Activated naive CD8-positive, alpha-beta T cell treated with anti-CD3 and anti-CD28 coated beads, Interleukin-2, amount 10 ng/mL, durations not matched to agents 7 days and 5 days (primary cell): ENCODE measurements around the gene HSPA1A. TPM values are rescaled to one million over a fixed set of nuclear protein-coding genes. Genes with fewer than 3 reads are reported as not detected.
A peak's percentile ranks its signal among the peaks of the same experiment; 100 is the strongest.
"Not testable (repeated sequence)": the region's sequence is repeated elsewhere in the genome, so short reads cannot be mapped to it uniquely, and the experiment has no call there.

Experiments
- ATAC-seq: fragments of 150-1000 bp; cut with Tn5 transposase; one replicate; pipeline ENCODE4 v1.10.0; 2021; ENCODE audit warnings: low read depth, moderate library complexity
- POLR2A ChIA-PET: fragments of 350-600 bp; sonication (Branson Sonifier 250); formaldehyde crosslinking; loops from one replicate; lab custom pipeline; 2021; ENCODE audit warnings: antibody characterized with exemption; lab: Charles Lee
- DNase-seq: peaks from one replicate; pipeline ENCODE4 v3.0.0; 2021
- H3K27ac Mint-ChIP-seq: one replicate; pipeline ENCODE4 v1.8.0; 2022; ENCODE audit warnings: mild to moderate bottlenecking, mixed read lengths
- H3K27me3 Mint-ChIP-seq: one replicate; pipeline ENCODE4 v1.8.0; 2022; ENCODE audit warnings: mild to moderate bottlenecking, moderate library complexity, mixed read lengths
- H3K36me3 Mint-ChIP-seq: one replicate; pipeline ENCODE4 v1.8.0; 2021; ENCODE audit warnings: mild to moderate bottlenecking, mixed read lengths
- H3K4me1 Mint-ChIP-seq: one replicate; pipeline ENCODE4 v1.8.0; 2021; ENCODE audit warnings: mixed read lengths
- H3K4me3 Mint-ChIP-seq: one replicate; pipeline ENCODE4 v1.8.0; 2022; ENCODE audit warnings: mild to moderate bottlenecking, moderate library complexity, mixed read lengths
- H3K9me3 Mint-ChIP-seq: one replicate; pipeline ENCODE4 v1.8.0; 2021; ENCODE audit warnings: mixed read lengths
- total RNA-seq, 2 experiments: library from RNA; stranded (reverse); gene quantifications; one replicate each; pipeline ENCODE4 v1.2.3, GENCODE V29; 2021

The HSPA1A gene
- total RNA-seq, 2 experiments from 2014 or later: 62.2 to 63.5 TPM

GRCh38 chr6:31851485-31851832, 36.1 kb downstream of the HSPA1A start:
- H3K4me1 Mint-ChIP-seq: no peaks in the 10 kb centered on the region
- H3K27me3 Mint-ChIP-seq: no peaks in the 10 kb centered on the region
- no peak overlapping the region for H3K27ac Mint-ChIP-seq
- no peak overlapping the region for H3K4me3 Mint-ChIP-seq
- no peaks in the 10 kb centered on the region for H3K36me3 Mint-ChIP-seq
- ATAC-seq: no peak
- no peak for DNase-seq
- POLR2A ChIA-PET: interaction anchor here (0.6 kb wide), 1 partner anchor 119 kb away, joined by 3 read pairs; no protein-coding TSS in a partner anchor
- H3K9me3 Mint-ChIP-seq: no peaks in the 10 kb centered on the region

- H3K4me1 Mint-ChIP-seq, H3K4me3 Mint-ChIP-seq, H3K27me3 Mint-ChIP-seq, H3K9me3 Mint-ChIP-seq, DNase-seq, ATAC-seq, H3K36me3 Mint-ChIP-seq, H3K27ac Mint-ChIP-seq, POLR2A ChIA-PET: not testable (repeated sequence)
Measured at GRCh38 chr6:31851980-31852718, 36.8 kb downstream of the HSPA1A start.

- H3K27me3 Mint-ChIP-seq, DNase-seq, POLR2A ChIA-PET, H3K36me3 Mint-ChIP-seq, H3K4me3 Mint-ChIP-seq, ATAC-seq, H3K9me3 Mint-ChIP-seq: not testable (repeated sequence)
- Mint-ChIP-seq H3K4me1 (peaks cover 12% of the 10 kb centered on the region), H3K27ac (peak overlapping the region; percentile 25)
Measured at GRCh38 chr6:31857774-31858173, 42.4 kb downstream of the HSPA1A start.

GRCh38 chr6:31858707-31859106, 43.4 kb downstream of the HSPA1A start:
- Mint-ChIP-seq H3K27ac (no peak overlapping the region), H3K4me1 (peaks cover 13% of the 10 kb centered on the region), H3K27me3 (no peaks in the 10 kb centered on the region), H3K4me3 (no peak overlapping the region), H3K36me3 (no peaks in the 10 kb centered on the region), H3K9me3 (no peaks in the 10 kb centered on the region)
- no peak for ATAC-seq
- no peak for DNase-seq
- POLR2A ChIA-PET: interaction anchor here (1.0 kb wide), 1 partner anchor 22 kb away, joined by 3 read pairs; no protein-coding TSS in a partner anchor

- POLR2A ChIA-PET: interaction anchor here (1.0 kb wide), 1 partner anchor 23 kb away, joined by 3 read pairs; no protein-coding TSS in a partner anchor
- DNase-seq (no peak), ATAC-seq (no peak)
- H3K27ac Mint-ChIP-seq: no peak overlapping the region
- peaks cover 13% of the 10 kb centered on the region for H3K4me1 Mint-ChIP-seq
- no peaks in the 10 kb centered on the region for H3K9me3 Mint-ChIP-seq
- H3K36me3 Mint-ChIP-seq: no peaks in the 10 kb centered on the region
- H3K4me3 Mint-ChIP-seq: no peak overlapping the region
- H3K27me3 Mint-ChIP-seq: no peaks in the 10 kb centered on the region
Measured at GRCh38 chr6:31859923-31860322, 44.6 kb downstream of the HSPA1A start.

GRCh38 chr6:31860349-31860748, 45.0 kb downstream of the HSPA1A start:
- Mint-ChIP-seq H3K4me1 (peaks cover 13% of the 10 kb centered on the region), H3K27ac (no peak overlapping the region), H3K27me3 (no peaks in the 10 kb centered on the region), H3K4me3 (no peak overlapping the region), H3K9me3 (no peaks in the 10 kb centered on the region), H3K36me3 (no peaks in the 10 kb centered on the region)
- DNase-seq: no peak
- no peak for ATAC-seq
- POLR2A ChIA-PET: no interaction called here

GRCh38 chr6:31861150-31861549, 45.8 kb downstream of the HSPA1A start:
- Mint-ChIP-seq H3K4me1 (peaks cover 13% of the 10 kb centered on the region), H3K4me3 (no peak overlapping the region), H3K36me3 (no peaks in the 10 kb centered on the region), H3K9me3 (no peaks in the 10 kb centered on the region), H3K27ac (no peak overlapping the region), H3K27me3 (peaks cover 4% of the 10 kb centered on the region)
- POLR2A ChIA-PET: no interaction called here
- DNase-seq (no peak), ATAC-seq (no peak)

- Mint-ChIP-seq H3K4me3 (peak overlapping the region; percentile 97), H3K36me3 (no peaks in the 10 kb centered on the region)
- POLR2A ChIA-PET: interaction anchor here (1.1 to 2.2 kb wide), 3 partner anchors 26 to 367 kb away, joined by 3 to 30 read pairs (median 5); partner anchors contain the start of gene GPANK1
Measured at GRCh38 chr6:31861919-31862343, 46.6 kb downstream of the HSPA1A start.

GRCh38 chr6:31862344-31863235, 47.2 kb downstream of the HSPA1A start, which contains the start of gene NEU1:
Gene NEU1 (minus strand): TSS chr6:31862821. CDS start chr6:31862776, 45 bp downstream.
- no peaks in the 10 kb centered on the region for H3K36me3 Mint-ChIP-seq
- H3K4me3 Mint-ChIP-seq: peak within 1 kb of the TSS; percentile 97
- peak; percentile 95 for DNase-seq
- H3K27ac Mint-ChIP-seq: peak within 1 kb of the TSS; percentile 86
- peaks cover 4% of the 10 kb centered on the region for H3K27me3 Mint-ChIP-seq
- ATAC-seq: peak; percentile 96
- POLR2A ChIA-PET: interaction anchor here (0.7 to 2.6 kb wide), 17 partner anchors 14 to 1109 kb away, joined by 3 to 30 read pairs (median 4); partner anchors contain the start of genes ABHD16A, EHMT2, FKBPL and GPANK1
- H3K9me3 Mint-ChIP-seq: no peaks in the 10 kb centered on the region
- peaks cover 13% of the 10 kb centered on the region for H3K4me1 Mint-ChIP-seq

More at GRCh38 chr6:31861919-31862343, 46.6 kb downstream of the HSPA1A start:
- Mint-ChIP-seq H3K9me3 (no peaks in the 10 kb centered on the region), H3K27ac (peak overlapping the region; percentile 86), H3K4me1 (peaks cover 13% of the 10 kb centered on the region), H3K27me3 (peaks cover 4% of the 10 kb centered on the region)
- DNase-seq (no peak), ATAC-seq (no peak)

- H3K4me1 Mint-ChIP-seq: peaks cover 13% of the 10 kb centered on the region
- ATAC-seq: not testable (repeated sequence)
Measured at GRCh38 chr6:31864123-31864562, 48.8 kb downstream of the HSPA1A start.

GRCh38 chr6:31864818-31865204, 49.5 kb downstream of the HSPA1A start:
- Mint-ChIP-seq H3K36me3 (no peaks in the 10 kb centered on the region), H3K4me1 (peaks cover 13% of the 10 kb centered on the region), H3K27ac (no peak overlapping the region), H3K9me3 (no peaks in the 10 kb centered on the region), H3K27me3 (peaks cover 4% of the 10 kb centered on the region), H3K4me3 (no peak overlapping the region)
- POLR2A ChIA-PET: interaction anchor here (0.6 to 2.6 kb wide), 4 partner anchors 20 to 212 kb away, joined by 3 to 13 read pairs (median 4); partner anchors contain the start of genes BAG6 and EHMT2
- DNase-seq (no peak), ATAC-seq (no peak)

More at GRCh38 chr6:31864123-31864562, 48.8 kb downstream of the HSPA1A start:
- not testable (repeated sequence) for H3K9me3 Mint-ChIP-seq, H3K36me3 Mint-ChIP-seq, H3K27me3 Mint-ChIP-seq
- POLR2A ChIA-PET: interaction anchor here (0.6 to 2.6 kb wide), 9 partner anchors 21 to 347 kb away, joined by 3 to 30 read pairs (median 5); partner anchors contain the start of genes BAG6, C6orf47, EHMT2 and MSH5
- Mint-ChIP-seq H3K27ac (peak overlapping the region; percentile 86), H3K4me3 (peak overlapping the region; percentile 97)
- peak; percentile 41 for DNase-seq

GRCh38 chr6:31865205-31866118, 50.1 kb downstream of the HSPA1A start:
- no peak overlapping the region for H3K4me3 Mint-ChIP-seq
- peaks cover 13% of the 10 kb centered on the region for H3K4me1 Mint-ChIP-seq
- DNase-seq (no peak), ATAC-seq (no peak)
- H3K27me3 Mint-ChIP-seq: peaks cover 4% of the 10 kb centered on the region
- POLR2A ChIA-PET: interaction anchor here (0.6 to 1.1 kb wide), 3 partner anchors 20 to 1502 kb away, joined by 4 to 9 read pairs (median 5); no protein-coding TSS in a partner anchor
- no peaks in the 10 kb centered on the region for H3K36me3 Mint-ChIP-seq
- no peak overlapping the region for H3K27ac Mint-ChIP-seq
- H3K9me3 Mint-ChIP-seq: no peaks in the 10 kb centered on the region
